Fibroblast of lung (primary cell): ENCODE measurements around the gene MYADML2. TPM values are rescaled to one million over a fixed set of nuclear protein-coding genes. Genes with fewer than 3 reads are reported as not detected.
A peak's percentile ranks its signal among the peaks of the same experiment; 100 is the strongest.

Experiments used
- DNase-seq, 2 donors: peaks; one replicate each; pipeline versions ENCODE4 v3.0.0 to v3.0.0-alpha.2; 2010; ENCODE audit warnings: low read depth in 2 of 2
- H2AFZ ChIP-seq: 2 replicates; pipeline ENCODE4 v1.5.1; 2012; ENCODE audit warnings: low read length, control low read depth, inconsistent platforms
- H3K27ac ChIP-seq: 2 replicates; pipeline ENCODE4 v1.5.1; 2011; ENCODE audit warnings: low read length, control low read depth; ENCODE audit not compliant: insufficient read depth
- H3K27me3 ChIP-seq: 2 replicates; pipeline ENCODE4 v1.5.1; 2011; ENCODE audit warnings: mild to moderate bottlenecking, low read length; ENCODE audit not compliant: control insufficient read depth, insufficient read depth
- H3K36me3 ChIP-seq: 2 replicates; pipeline ENCODE4 v1.5.1; 2011; ENCODE audit warnings: low read length; ENCODE audit not compliant: control insufficient read depth, insufficient read depth
- H3K4me1 ChIP-seq: 2 replicates; pipeline ENCODE4 v1.5.1; 2011; ENCODE audit warnings: low read length; ENCODE audit not compliant: control insufficient read depth, insufficient read depth; ENCODE audit errors: extremely low read depth
- H3K4me2 ChIP-seq: 2 replicates; pipeline ENCODE4 v1.5.1; 2011; ENCODE audit warnings: low read length, control low read depth; ENCODE audit not compliant: insufficient read depth; ENCODE audit errors: extremely low read depth
- H3K4me3 ChIP-seq, 4 experiments: fragments of 200-600 bp in 1 of 4; sonication (generic) in 1 of 4; replicated peaks in 1 of 4; 2 replicates each; pipeline ENCODE4 v1.5.1; 2011 to 2016; ENCODE audit warnings: low read length in 4 of 4, low read depth in 3 of 4, mild to moderate bottlenecking in 3 of 4, control low read depth in 2 of 4, inconsistent platforms in 1 of 4, mixed read lengths in 1 of 4; ENCODE audit not compliant: insufficient read depth in 1 of 4; ENCODE audit errors: control extremely low read depth in 1 of 4
- H3K79me2 ChIP-seq: 2 replicates; pipeline ENCODE4 v1.5.1; 2012; ENCODE audit warnings: mild to moderate bottlenecking, low read length, inconsistent platforms; ENCODE audit not compliant: control insufficient read depth, insufficient read depth
- H3K9ac ChIP-seq: 2 replicates; pipeline ENCODE4 v1.5.1; 2011; ENCODE audit warnings: mild to moderate bottlenecking, low read length, control low read depth; ENCODE audit not compliant: insufficient read depth
- H3K9me3 ChIP-seq: 2 replicates; pipeline ENCODE4 v1.5.1; 2012; ENCODE audit warnings: low read depth, low read length; ENCODE audit not compliant: control insufficient read depth, insufficient read depth
- H4K20me1 ChIP-seq: 2 replicates; pipeline ENCODE4 v1.5.1; 2011; ENCODE audit warnings: low read length; ENCODE audit not compliant: control insufficient read depth, insufficient read depth; ENCODE audit errors: extremely low read depth
- EZH2 ChIP-seq: IDR thresholded peaks from 2 replicates; pipeline ENCODE4 v1.5.1; 2012; ENCODE audit warnings: low read length, control low read depth, mild to moderate bottlenecking; ENCODE audit errors: missing control alignments
- polyA plus RNA-seq, 2 donors: library from polyadenylated mRNA; depleted of rRNA in 1 of 2; stranded (reverse) in 1 of 2; unstranded in 1 of 2; fragments of >200 nt; gene quantifications; 2 replicates each; pipeline ENCODE4 v1.2.1, GENCODE V29; 2011 to 2012; ENCODE audit warnings: missing spikeins in 1 of 2
- total RNA-seq: library from RNA; depleted of rRNA; stranded (reverse); fragments of >200 nt; gene quantifications from 2 replicates; pipeline ENCODE4 v1.2.1, GENCODE V29; 2014
- TF ChIP-seq, protein P1 (sequence below), 2 donors: IDR thresholded peaks in 1 of 2; conservative IDR thresholded peaks in 1 of 2; 1 replicate in 1 of 2; 2 replicates in 1 of 2; pipeline ENCODE4 v1.5.1; 2011 to 2012; ENCODE audit warnings: low read length in 2 of 2, control low read depth in 1 of 2, inconsistent platforms in 1 of 2, low read depth in 1 of 2, mild to moderate bottlenecking in 1 of 2

Gene MYADML2
- total and polyA plus RNA-seq, 2 donors (not counting 1 experiment from before 2014, with no cell fraction given) = not detected

DNA sequence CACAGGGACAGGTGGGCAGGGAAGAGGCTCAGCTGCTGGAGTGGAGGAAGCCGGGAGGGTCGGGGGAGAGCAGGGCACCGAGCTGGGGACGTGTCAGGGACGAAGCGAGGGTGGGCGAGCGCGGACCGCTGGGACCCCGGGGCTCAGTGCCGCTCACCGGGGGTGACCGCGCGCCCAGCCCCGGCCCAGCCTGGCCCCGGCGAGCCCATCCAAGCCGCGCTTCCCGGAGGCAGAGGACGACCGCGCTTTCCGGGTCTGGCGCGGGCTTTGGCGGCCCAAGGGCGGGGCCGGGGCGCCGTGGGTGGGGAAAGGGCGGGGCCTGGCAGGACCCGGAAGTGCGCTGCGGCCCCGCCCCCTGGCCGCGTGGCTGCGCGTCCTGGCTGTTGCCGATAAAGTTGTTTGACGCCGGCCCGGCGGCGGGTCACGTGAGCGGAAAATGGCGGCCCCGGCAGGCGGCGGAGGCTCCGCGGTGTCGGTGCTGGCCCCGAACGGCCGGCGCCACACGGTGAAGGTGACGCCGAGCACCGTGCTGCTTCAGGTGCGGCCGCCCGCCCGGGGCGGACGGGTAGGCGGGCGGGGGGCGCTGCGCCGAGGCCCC, 30.3 kb upstream of the MYADML2 start, which contains the start of gene ASPSCR1:
ASPSCR1 (plus strand) TSS at position 419 of the 598 bp plus-strand sequence; CDS start at position 437, 18 bp downstream.
- Histone ChIP-seq H4K20me1 (no peaks in the 10 kb centered on the region), H3K9ac (peak within 1 kb of the TSS; percentile 96), H3K4me3 (peak within 1 kb of the TSS; percentile 70 to 88 (median 78)), H3K4me2 (peak within 1 kb of the TSS; percentile 97), H3K4me1 (no peaks in the 10 kb centered on the region), H3K9me3 (no peaks in the 10 kb centered on the region), H3K36me3 (peaks cover 1% of the 10 kb centered on the region), H2AFZ (peak within 1 kb of the TSS; percentile 85), H3K27ac (peak within 1 kb of the TSS; percentile 85), H3K27me3 (no peaks in the 10 kb centered on the region), H3K79me2 (no peaks in the 10 kb centered on the region)
- TF ChIP-seq, protein P1, sequence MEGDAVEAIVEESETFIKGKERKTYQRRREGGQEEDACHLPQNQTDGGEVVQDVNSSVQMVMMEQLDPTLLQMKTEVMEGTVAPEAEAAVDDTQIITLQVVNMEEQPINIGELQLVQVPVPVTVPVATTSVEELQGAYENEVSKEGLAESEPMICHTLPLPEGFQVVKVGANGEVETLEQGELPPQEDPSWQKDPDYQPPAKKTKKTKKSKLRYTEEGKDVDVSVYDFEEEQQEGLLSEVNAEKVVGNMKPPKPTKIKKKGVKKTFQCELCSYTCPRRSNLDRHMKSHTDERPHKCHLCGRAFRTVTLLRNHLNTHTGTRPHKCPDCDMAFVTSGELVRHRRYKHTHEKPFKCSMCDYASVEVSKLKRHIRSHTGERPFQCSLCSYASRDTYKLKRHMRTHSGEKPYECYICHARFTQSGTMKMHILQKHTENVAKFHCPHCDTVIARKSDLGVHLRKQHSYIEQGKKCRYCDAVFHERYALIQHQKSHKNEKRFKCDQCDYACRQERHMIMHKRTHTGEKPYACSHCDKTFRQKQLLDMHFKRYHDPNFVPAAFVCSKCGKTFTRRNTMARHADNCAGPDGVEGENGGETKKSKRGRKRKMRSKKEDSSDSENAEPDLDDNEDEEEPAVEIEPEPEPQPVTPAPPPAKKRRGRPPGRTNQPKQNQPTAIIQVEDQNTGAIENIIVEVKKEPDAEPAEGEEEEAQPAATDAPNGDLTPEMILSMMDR (conservative IDR thresholded peaks at IDR 0.05 in 1 of 2, IDR thresholded peaks at IDR 0.05 in 1 of 2; ENCODE audit: low read depth in 1 of 2, low read length in 2 of 2) = no peak
- no peak for TF ChIP-seq EZH2
- DNase-seq = peak; percentile 85 to 91

DNA sequence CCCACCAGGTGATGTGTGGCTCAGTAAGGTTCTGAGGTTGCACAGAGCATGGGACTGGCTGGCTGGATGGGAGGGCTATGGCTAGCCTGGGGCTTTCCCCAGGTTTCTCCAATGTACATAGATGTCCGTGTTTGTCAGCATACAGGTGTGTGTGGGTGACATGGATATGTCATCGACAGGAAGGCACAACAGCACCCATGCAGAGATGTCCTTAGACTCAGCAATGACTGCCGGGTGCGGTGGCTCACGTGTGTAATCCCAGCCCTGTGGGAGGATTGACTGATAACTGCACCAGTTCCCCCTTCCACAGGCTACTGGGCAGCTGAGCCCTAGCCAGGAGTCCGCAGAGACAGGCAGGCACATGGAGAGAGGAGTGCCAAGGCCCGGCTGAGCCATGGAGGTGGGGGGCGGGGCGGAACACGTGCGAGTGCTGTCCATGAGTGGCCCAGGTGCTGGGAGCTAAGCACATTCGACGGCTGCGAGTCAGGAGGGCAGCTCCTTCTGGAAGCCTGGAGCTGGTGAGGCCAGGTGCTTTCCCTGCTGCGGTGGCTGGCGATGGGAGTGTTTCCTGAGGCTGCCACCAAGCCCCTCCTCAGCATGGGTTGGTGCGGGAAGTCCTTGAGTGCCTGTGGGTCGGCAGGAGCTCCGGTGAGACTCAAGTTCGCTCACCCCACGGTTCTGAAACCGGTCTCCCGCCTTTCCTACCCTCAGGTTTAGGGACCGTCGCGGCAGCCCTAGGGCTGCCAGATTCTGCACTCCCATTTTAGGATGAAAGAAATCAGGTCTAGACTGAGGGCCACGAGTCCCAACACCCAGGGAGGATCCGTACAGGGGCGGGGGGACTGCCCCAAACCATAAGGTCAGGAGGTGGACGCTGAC, 29.5 kb upstream of the MYADML2 start:
- Histone ChIP-seq H3K4me2 (peak overlapping the region; percentile 97), H3K27ac (peak overlapping the region; percentile 85), H3K36me3 (peaks cover 1% of the 10 kb centered on the region), H3K79me2 (no peaks in the 10 kb centered on the region), H3K4me1 (no peaks in the 10 kb centered on the region), H2AFZ (peak overlapping the region; percentile 85), H4K20me1 (no peaks in the 10 kb centered on the region), H3K27me3 (no peaks in the 10 kb centered on the region), H3K9ac (peak overlapping the region; percentile 96), H3K9me3 (no peaks in the 10 kb centered on the region), H3K4me3 (peak overlapping the region; percentile 60 to 84 (median 65))
- TF ChIP-seq, protein P1 (conservative IDR thresholded peaks at IDR 0.05 in 1 of 2, IDR thresholded peaks at IDR 0.05 in 1 of 2; ENCODE audit: low read depth in 1 of 2, low read length in 2 of 2) = no peak
- TF ChIP-seq EZH2 = no peak
- peak in 1 of 2 donors; percentile 15 for DNase-seq

DNA sequence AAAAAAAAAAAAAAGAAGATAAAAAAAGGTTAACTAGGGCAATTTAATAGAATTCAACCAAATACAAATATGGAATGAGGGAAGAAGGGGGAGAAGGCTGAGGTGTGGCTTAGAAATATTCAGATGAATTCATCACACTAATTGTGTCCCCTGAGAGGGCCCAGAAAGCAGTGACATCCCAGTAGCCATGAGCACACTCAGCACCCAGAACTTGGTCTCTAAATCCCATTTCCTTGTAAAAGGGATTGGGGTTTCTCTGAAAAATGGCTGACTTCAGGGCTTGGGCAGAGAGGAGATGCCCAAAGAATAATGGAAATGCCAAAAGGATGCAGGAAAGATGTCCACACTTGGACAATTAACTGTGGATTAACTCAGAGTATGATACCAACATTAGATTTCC, 26.4 kb upstream of the MYADML2 start:
- H3K4me1 ChIP-seq = no peaks in the 10 kb centered on the region
- H3K27me3 ChIP-seq = no peaks in the 10 kb centered on the region
- H3K9ac ChIP-seq = no peak overlapping the region
- H2AFZ ChIP-seq = no peak overlapping the region
- no peak overlapping the region for H3K4me3 ChIP-seq
- no peak overlapping the region for H3K27ac ChIP-seq
- H3K79me2 ChIP-seq = no peaks in the 10 kb centered on the region
- no peak for DNase-seq
- no peaks in the 10 kb centered on the region for H3K9me3 ChIP-seq
- H3K36me3 ChIP-seq = no peaks in the 10 kb centered on the region
- TF ChIP-seq, protein P1 (conservative IDR thresholded peaks at IDR 0.05 in 1 of 2, IDR thresholded peaks at IDR 0.05 in 1 of 2; ENCODE audit: low read depth in 1 of 2, low read length in 2 of 2) = no peak
- no peak for TF ChIP-seq EZH2
- no peak overlapping the region for H3K4me2 ChIP-seq
- no peaks in the 10 kb centered on the region for H4K20me1 ChIP-seq
